ENCODE data around the gene ATP9B. TPM values are rescaled to one million over a fixed set of nuclear protein-coding genes. Genes with fewer than 3 reads are reported as not detected.
"Not testable (repeated sequence)": the region's sequence is repeated elsewhere in the genome, so short reads cannot be mapped to it uniquely, and the experiment has no call there.

ATP9B gene
- total and polyA plus RNA-seq, 2 donors: 14.9 to 19.3 TPM

DNA sequence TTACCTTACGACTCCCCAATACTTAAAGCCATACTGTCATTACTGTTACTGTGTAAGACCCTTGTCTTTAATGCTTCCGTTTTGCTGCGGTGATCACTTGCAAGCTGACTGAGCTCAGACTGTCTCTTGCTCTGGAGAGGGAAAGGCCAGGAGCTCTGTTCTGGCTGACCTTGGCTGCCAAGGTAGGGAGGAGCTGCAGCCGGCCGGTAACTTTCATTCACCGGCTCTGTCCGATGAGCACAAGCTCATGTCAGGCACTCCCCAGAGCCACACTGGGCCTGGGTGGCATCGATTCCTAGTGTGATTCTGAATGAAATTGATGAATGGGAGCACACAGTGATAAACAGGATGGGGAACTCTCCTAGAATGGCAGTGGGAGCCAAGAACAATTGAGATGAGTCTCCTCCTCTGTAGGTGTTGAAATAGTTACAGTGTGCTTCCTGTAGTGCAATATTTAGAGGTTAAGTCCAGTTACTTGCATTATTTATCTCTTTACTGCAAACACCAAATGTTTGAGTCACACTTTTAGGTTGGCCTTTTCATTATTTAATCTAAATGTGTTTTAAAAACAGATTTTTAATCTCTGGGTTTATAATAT lies 100.9 kb downstream of the ATP9B start:
- H3K4me1 ChIP-seq (ENCODE audit: control insufficient read depth in 2 of 2, insufficient read depth in 2 of 2, low read length in 2 of 2): no peaks in the 10 kb centered on the region
- H3K36me3 ChIP-seq (ENCODE audit: control insufficient read depth in 2 of 2, insufficient read depth in 2 of 2, low read length in 1 of 2): peaks cover 16 to 27% of the 10 kb centered on the region in 2 donors
- H3K27ac ChIP-seq (ENCODE audit: low read depth in 1 of 2, low read length in 1 of 2): no peak overlapping the region
- H3K27me3 ChIP-seq (ENCODE audit: control insufficient read depth in 2 of 2, insufficient read depth in 1 of 2, low read length in 1 of 2): no peaks in the 10 kb centered on the region
- 94% methylated on average over 8 of the region's 8 CpGs for WGBS
- no peak for DNase-seq (ENCODE audit: low read depth in 6 of 9, low spot score in 9 of 9)
- H3K9me3 ChIP-seq (ENCODE audit: control insufficient read depth in 2 of 2, insufficient read depth in 1 of 2, low read length in 1 of 2): no peaks in the 10 kb centered on the region
- no peak overlapping the region for H3K4me3 ChIP-seq (ENCODE audit: low read length in 2 of 2)

GRCh38 chr18:79172331-79172730 lies 103.1 kb downstream of the ATP9B start:
- not testable (repeated sequence) for DNase-seq (ENCODE audit: low read depth in 6 of 9, low spot score in 9 of 9); H3K4me3 ChIP-seq (ENCODE audit: low read length in 2 of 2); H3K36me3 ChIP-seq (ENCODE audit: control insufficient read depth in 2 of 2, insufficient read depth in 2 of 2, low read length in 1 of 2); H3K4me1 ChIP-seq (ENCODE audit: control insufficient read depth in 2 of 2, insufficient read depth in 2 of 2, low read length in 2 of 2); H3K27me3 ChIP-seq (ENCODE audit: control insufficient read depth in 2 of 2, insufficient read depth in 1 of 2, low read length in 1 of 2); H3K9me3 ChIP-seq (ENCODE audit: control insufficient read depth in 2 of 2, insufficient read depth in 1 of 2, low read length in 1 of 2); H3K27ac ChIP-seq (ENCODE audit: low read depth in 1 of 2, low read length in 1 of 2)
- WGBS: 99% methylated on average over 21 of the region's 27 CpGs

GRCh38 chr18:79173742-79174141 lies 104.5 kb downstream of the ATP9B start:
- no peak overlapping the region for H3K4me3 ChIP-seq (ENCODE audit: low read length in 2 of 2)
- peaks cover 0 to 9% of the 10 kb centered on the region in 2 donors for H3K36me3 ChIP-seq (ENCODE audit: control insufficient read depth in 2 of 2, insufficient read depth in 2 of 2, low read length in 1 of 2)
- no peaks in the 10 kb centered on the region for H3K4me1 ChIP-seq (ENCODE audit: control insufficient read depth in 2 of 2, insufficient read depth in 2 of 2, low read length in 2 of 2)
- no peak for DNase-seq (ENCODE audit: low read depth in 6 of 9, low spot score in 9 of 9)
- no peaks in the 10 kb centered on the region for H3K27me3 ChIP-seq (ENCODE audit: control insufficient read depth in 2 of 2, insufficient read depth in 1 of 2, low read length in 1 of 2)
- H3K9me3 ChIP-seq (ENCODE audit: control insufficient read depth in 2 of 2, insufficient read depth in 1 of 2, low read length in 1 of 2): no peaks in the 10 kb centered on the region
- WGBS: 99% methylated on average over 2 of the region's 2 CpGs
- no peak overlapping the region for H3K27ac ChIP-seq (ENCODE audit: low read depth in 1 of 2, low read length in 1 of 2)

- no peaks in the 10 kb centered on the region for H3K9me3 ChIP-seq (ENCODE audit: control insufficient read depth in 2 of 2, insufficient read depth in 1 of 2, low read length in 1 of 2)
- H3K4me3 ChIP-seq (ENCODE audit: low read length in 2 of 2): no peak overlapping the region
- no peak overlapping the region for H3K27ac ChIP-seq (ENCODE audit: low read depth in 1 of 2, low read length in 1 of 2)
- no peak for DNase-seq (ENCODE audit: low read depth in 6 of 9, low spot score in 9 of 9)
- no peaks in the 10 kb centered on the region for H3K4me1 ChIP-seq (ENCODE audit: control insufficient read depth in 2 of 2, insufficient read depth in 2 of 2, low read length in 2 of 2)
- WGBS: 97% methylated on average over 10 of the region's 10 CpGs
- peaks cover 0 to 11% of the 10 kb centered on the region in 2 donors for H3K36me3 ChIP-seq (ENCODE audit: control insufficient read depth in 2 of 2, insufficient read depth in 2 of 2, low read length in 1 of 2)
- H3K27me3 ChIP-seq (ENCODE audit: control insufficient read depth in 2 of 2, insufficient read depth in 1 of 2, low read length in 1 of 2): no peaks in the 10 kb centered on the region
Measured at GRCh38 chr18:79178113-79178531, 108.9 kb downstream of the ATP9B start.

- H3K4me3 ChIP-seq (ENCODE audit: low read length in 2 of 2): no peak overlapping the region
- no peak overlapping the region for H3K27ac ChIP-seq (ENCODE audit: low read depth in 1 of 2, low read length in 1 of 2)
- DNase-seq (ENCODE audit: low read depth in 6 of 9, low spot score in 9 of 9): no peak
- H3K27me3 ChIP-seq (ENCODE audit: control insufficient read depth in 2 of 2, insufficient read depth in 1 of 2, low read length in 1 of 2): no peaks in the 10 kb centered on the region
- WGBS: 94% methylated on average over 3 of the region's 3 CpGs
- H3K9me3 ChIP-seq (ENCODE audit: control insufficient read depth in 2 of 2, insufficient read depth in 1 of 2, low read length in 1 of 2): no peaks in the 10 kb centered on the region
- no peaks in the 10 kb centered on the region for H3K4me1 ChIP-seq (ENCODE audit: control insufficient read depth in 2 of 2, insufficient read depth in 2 of 2, low read length in 2 of 2)
- H3K36me3 ChIP-seq (ENCODE audit: control insufficient read depth in 2 of 2, insufficient read depth in 2 of 2, low read length in 1 of 2): peaks cover 0 to 11% of the 10 kb centered on the region in 2 donors
Measured at GRCh38 chr18:79182047-79182713, 113.0 kb downstream of the ATP9B start.

DNA sequence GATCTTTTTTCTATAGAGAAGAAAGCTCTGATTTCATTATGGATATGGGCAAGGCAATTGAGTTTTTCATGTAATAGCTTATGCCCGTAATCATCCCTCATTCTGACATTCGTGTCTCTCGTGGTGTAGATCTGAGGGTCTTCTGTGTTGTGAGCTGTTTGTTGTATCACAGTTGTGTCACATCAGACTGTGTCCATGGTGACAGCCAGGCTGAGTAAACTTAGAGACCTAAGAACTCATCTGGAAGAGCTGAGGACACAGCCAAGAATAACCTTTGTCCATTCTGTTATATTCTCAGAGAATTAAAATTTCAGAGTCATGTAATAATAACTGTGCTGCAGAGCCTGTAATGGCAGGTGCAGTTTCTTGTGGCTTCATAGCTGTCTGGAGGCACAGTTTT lies 116.5 kb downstream of the ATP9B start:
- H3K9me3 ChIP-seq (ENCODE audit: control insufficient read depth in 2 of 2, insufficient read depth in 1 of 2, low read length in 1 of 2): no peaks in the 10 kb centered on the region

GRCh38 chr18:79186649-79187048 lies 117.5 kb downstream of the ATP9B start:
- Histone ChIP-seq H3K27me3 (ENCODE audit: control insufficient read depth in 2 of 2, insufficient read depth in 1 of 2, low read length in 1 of 2) (no peaks in the 10 kb centered on the region), H3K4me1 (ENCODE audit: control insufficient read depth in 2 of 2, insufficient read depth in 2 of 2, low read length in 2 of 2) (no peaks in the 10 kb centered on the region), H3K27ac (ENCODE audit: low read depth in 1 of 2, low read length in 1 of 2) (no peak overlapping the region), H3K4me3 (ENCODE audit: low read length in 2 of 2) (no peak overlapping the region), H3K36me3 (ENCODE audit: control insufficient read depth in 2 of 2, insufficient read depth in 2 of 2, low read length in 1 of 2) (peaks cover 0 to 8% of the 10 kb centered on the region in 2 donors), H3K9me3 (ENCODE audit: control insufficient read depth in 2 of 2, insufficient read depth in 1 of 2, low read length in 1 of 2) (no peaks in the 10 kb centered on the region)
- no peak for DNase-seq (ENCODE audit: low read depth in 6 of 9, low spot score in 9 of 9)
- WGBS: 96% methylated on average over 2 of the region's 2 CpGs

More for the DNA sequence above, 116.5 kb downstream of the ATP9B start:
- no peak for DNase-seq (ENCODE audit: low read depth in 6 of 9, low spot score in 9 of 9)
- Histone ChIP-seq H3K4me1 (ENCODE audit: control insufficient read depth in 2 of 2, insufficient read depth in 2 of 2, low read length in 2 of 2) (no peaks in the 10 kb centered on the region), H3K27me3 (ENCODE audit: control insufficient read depth in 2 of 2, insufficient read depth in 1 of 2, low read length in 1 of 2) (no peaks in the 10 kb centered on the region), H3K36me3 (ENCODE audit: control insufficient read depth in 2 of 2, insufficient read depth in 2 of 2, low read length in 1 of 2) (peaks cover 0 to 8% of the 10 kb centered on the region in 2 donors), H3K27ac (ENCODE audit: low read depth in 1 of 2, low read length in 1 of 2) (no peak overlapping the region), H3K4me3 (ENCODE audit: low read length in 2 of 2) (no peak overlapping the region)
- 96% methylated on average over 3 of the region's 3 CpGs for WGBS

DNA sequence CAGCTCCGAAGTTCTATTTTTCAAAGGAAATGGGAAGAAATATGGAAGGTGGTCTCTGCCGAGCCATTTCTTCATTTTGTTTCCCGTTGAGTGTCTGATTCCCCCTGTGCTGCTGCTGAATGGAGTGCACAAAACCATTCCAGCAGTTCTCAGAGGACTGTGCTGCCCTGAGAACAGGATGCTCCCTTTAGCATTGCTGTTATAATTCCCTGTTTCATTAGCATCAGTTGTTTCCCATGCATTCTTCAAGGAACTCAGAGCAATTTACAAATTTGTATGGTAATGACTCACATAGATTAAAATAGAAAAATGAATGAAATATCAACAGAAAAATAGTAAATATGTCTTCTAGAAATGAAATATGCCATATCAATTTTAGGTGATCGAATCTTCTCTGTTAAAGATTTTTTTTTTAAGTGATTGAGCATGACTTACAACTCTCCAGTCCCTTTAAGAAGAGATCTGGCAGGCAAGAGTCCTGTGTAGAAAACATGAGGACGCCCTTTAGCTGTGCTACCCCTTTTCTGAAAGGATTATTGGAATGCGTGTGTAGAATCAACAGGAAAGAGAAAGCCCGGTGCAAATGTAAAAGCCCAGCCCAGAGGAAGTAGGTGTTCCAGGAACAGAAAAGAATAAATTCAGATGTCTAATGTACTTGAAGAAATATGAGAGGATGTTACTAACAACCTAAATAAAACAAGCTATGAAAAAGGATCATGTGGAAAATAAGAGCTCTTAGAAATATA lies 118.5 kb downstream of the ATP9B start:
- H3K9me3 ChIP-seq (ENCODE audit: control insufficient read depth in 2 of 2, insufficient read depth in 1 of 2, low read length in 1 of 2): no peaks in the 10 kb centered on the region
- H3K27ac ChIP-seq (ENCODE audit: low read depth in 1 of 2, low read length in 1 of 2): no peak overlapping the region
- H3K27me3 ChIP-seq (ENCODE audit: control insufficient read depth in 2 of 2, insufficient read depth in 1 of 2, low read length in 1 of 2): no peaks in the 10 kb centered on the region
- H3K36me3 ChIP-seq (ENCODE audit: control insufficient read depth in 2 of 2, insufficient read depth in 2 of 2, low read length in 1 of 2): peaks cover 0 to 4% of the 10 kb centered on the region in 2 donors
- DNase-seq (ENCODE audit: low read depth in 6 of 9, low spot score in 9 of 9): no peak
- H3K4me1 ChIP-seq (ENCODE audit: control insufficient read depth in 2 of 2, insufficient read depth in 2 of 2, low read length in 2 of 2): no peaks in the 10 kb centered on the region
- WGBS: 84% methylated on average over 7 of the region's 7 CpGs
- H3K4me3 ChIP-seq (ENCODE audit: low read length in 2 of 2): no peak overlapping the region

- no peak for DNase-seq (ENCODE audit: low read depth in 6 of 9, low spot score in 9 of 9)
- 98% methylated on average over 4 of the region's 4 CpGs for WGBS
- H3K4me3 ChIP-seq (ENCODE audit: low read length in 2 of 2): no peak overlapping the region
- no peaks in the 10 kb centered on the region for H3K9me3 ChIP-seq (ENCODE audit: control insufficient read depth in 2 of 2, insufficient read depth in 1 of 2, low read length in 1 of 2)
- H3K4me1 ChIP-seq (ENCODE audit: control insufficient read depth in 2 of 2, insufficient read depth in 2 of 2, low read length in 2 of 2): no peaks in the 10 kb centered on the region
- H3K27me3 ChIP-seq (ENCODE audit: control insufficient read depth in 2 of 2, insufficient read depth in 1 of 2, low read length in 1 of 2): no peaks in the 10 kb centered on the region
- H3K36me3 ChIP-seq (ENCODE audit: control insufficient read depth in 2 of 2, insufficient read depth in 2 of 2, low read length in 1 of 2): peaks cover 13 to 21% of the 10 kb centered on the region in 2 donors
- H3K27ac ChIP-seq (ENCODE audit: low read depth in 1 of 2, low read length in 1 of 2): no peak overlapping the region
Measured at GRCh38 chr18:79191418-79191817, 122.2 kb downstream of the ATP9B start.
